GM12892 (cell line): Measurements from ENCODE around the gene FGF7.

Experiments used
- POLR2A ChIP-seq: IDR thresholded peaks from 2 replicates; pipeline ENCODE4 v1.6.1; 2011; ENCODE audit warnings: low read depth, low read length, control low read depth
- POLR2AphosphoS5 ChIP-seq: IDR thresholded peaks from 2 replicates; pipeline ENCODE4 v1.6.1; 2011; ENCODE audit warnings: low read depth, low read length, control low read depth

GRCh38 chr15:49415149-49415548 lies 7.9 kb upstream of the FGF7 start:
- no peak for TF ChIP-seq POLR2A
- no peak for TF ChIP-seq POLR2AphosphoS5
